ENCODE data around the gene NCOA6.

NCOA6 gene

GRCh38 chr20:34754611-34755010, 70.8 kb downstream of the NCOA6 start:
- Histone ChIP-seq H3K27me3 (ENCODE audit: insufficient read depth, insufficient read length) (no peaks in the 10 kb centered on the region), H3K9ac (ENCODE audit: insufficient read length, low read depth) (no peak overlapping the region), H3K4me1 (ENCODE audit: insufficient read depth, insufficient read length) (no peaks in the 10 kb centered on the region), H3K4me3 (ENCODE audit: insufficient read length, low read depth) (no peak overlapping the region), H3K36me3 (ENCODE audit: insufficient read depth, insufficient read length, low read length) (peaks cover 66% of the 10 kb centered on the region), H3K9me3 (ENCODE audit: insufficient read depth, low read length) (no peaks in the 10 kb centered on the region)
- TF ChIP-seq SUZ12 (IDR thresholded peaks at IDR 0.05; ENCODE audit: extremely low read depth, insufficient read depth, insufficient read length) (no peak), ZNF274 (IDR thresholded peaks at IDR 0.05; ENCODE audit: low read depth, low read length) (no peak), YY1 (IDR thresholded peaks at IDR 0.05; ENCODE audit: insufficient read depth, insufficient read length) (no peak)
- DNase-seq (ENCODE audit: low read depth, low spot score) = no peak

GRCh38 chr20:34753706-34754461, 71.6 kb downstream of the NCOA6 start:
- no peak overlapping the region for H3K4me3 ChIP-seq (ENCODE audit: insufficient read length, low read depth)
- no peaks in the 10 kb centered on the region for H3K4me1 ChIP-seq (ENCODE audit: insufficient read depth, insufficient read length)
- no peak overlapping the region for H3K9ac ChIP-seq (ENCODE audit: insufficient read length, low read depth)
- H3K9me3 ChIP-seq (ENCODE audit: insufficient read depth, low read length) = no peaks in the 10 kb centered on the region
- TF ChIP-seq SUZ12 (IDR thresholded peaks at IDR 0.05; ENCODE audit: extremely low read depth, insufficient read depth, insufficient read length) (no peak), ZNF274 (IDR thresholded peaks at IDR 0.05; ENCODE audit: low read depth, low read length) (no peak), YY1 (IDR thresholded peaks at IDR 0.05; ENCODE audit: insufficient read depth, insufficient read length) (no peak)
- no peaks in the 10 kb centered on the region for H3K27me3 ChIP-seq (ENCODE audit: insufficient read depth, insufficient read length)
- DNase-seq (ENCODE audit: low read depth, low spot score) = no peak
- peaks cover 65% of the 10 kb centered on the region for H3K36me3 ChIP-seq (ENCODE audit: insufficient read depth, insufficient read length, low read length)

GRCh38 chr20:34751453-34751852, 74.0 kb downstream of the NCOA6 start:
- Histone ChIP-seq H3K9ac (ENCODE audit: insufficient read length, low read depth) (no peak overlapping the region), H3K9me3 (ENCODE audit: insufficient read depth, low read length) (no peaks in the 10 kb centered on the region), H3K27me3 (ENCODE audit: insufficient read depth, insufficient read length) (no peaks in the 10 kb centered on the region), H3K4me3 (ENCODE audit: insufficient read length, low read depth) (no peak overlapping the region), H3K36me3 (ENCODE audit: insufficient read depth, insufficient read length, low read length) (peaks cover 52% of the 10 kb centered on the region), H3K4me1 (ENCODE audit: insufficient read depth, insufficient read length) (no peaks in the 10 kb centered on the region)
- TF ChIP-seq SUZ12 (IDR thresholded peaks at IDR 0.05; ENCODE audit: extremely low read depth, insufficient read depth, insufficient read length) = no peak
- TF ChIP-seq YY1 (IDR thresholded peaks at IDR 0.05; ENCODE audit: insufficient read depth, insufficient read length) = no peak
- TF ChIP-seq ZNF274 (IDR thresholded peaks at IDR 0.05; ENCODE audit: low read depth, low read length) = no peak
- no peak for DNase-seq (ENCODE audit: low read depth, low spot score)

- Histone ChIP-seq H3K27me3 (ENCODE audit: insufficient read depth, insufficient read length) (no peaks in the 10 kb centered on the region), H3K9ac (ENCODE audit: insufficient read length, low read depth) (no peak overlapping the region), H3K36me3 (ENCODE audit: insufficient read depth, insufficient read length, low read length) (peaks cover 56% of the 10 kb centered on the region), H3K9me3 (ENCODE audit: insufficient read depth, low read length) (no peaks in the 10 kb centered on the region), H3K4me1 (ENCODE audit: insufficient read depth, insufficient read length) (no peaks in the 10 kb centered on the region), H3K4me3 (ENCODE audit: insufficient read length, low read depth) (no peak overlapping the region)
- TF ChIP-seq YY1 (IDR thresholded peaks at IDR 0.05; ENCODE audit: insufficient read depth, insufficient read length) = no peak
- TF ChIP-seq ZNF274 (IDR thresholded peaks at IDR 0.05; ENCODE audit: low read depth, low read length) = no peak
- TF ChIP-seq SUZ12 (IDR thresholded peaks at IDR 0.05; ENCODE audit: extremely low read depth, insufficient read depth, insufficient read length) = no peak
- no peak for DNase-seq (ENCODE audit: low read depth, low spot score)
These were observed 75.0 kb downstream of the NCOA6 start for GRCh38 chr20:34750484-34750883.

- Histone ChIP-seq H3K9me3 (ENCODE audit: insufficient read depth, low read length) (no peaks in the 10 kb centered on the region), H3K36me3 (ENCODE audit: insufficient read depth, insufficient read length, low read length) (peaks cover 61% of the 10 kb centered on the region), H3K27me3 (ENCODE audit: insufficient read depth, insufficient read length) (no peaks in the 10 kb centered on the region), H3K9ac (ENCODE audit: insufficient read length, low read depth) (no peak overlapping the region), H3K4me3 (ENCODE audit: insufficient read length, low read depth) (no peak overlapping the region), H3K4me1 (ENCODE audit: insufficient read depth, insufficient read length) (no peaks in the 10 kb centered on the region)
- TF ChIP-seq ZNF274 (IDR thresholded peaks at IDR 0.05; ENCODE audit: low read depth, low read length) = no peak
- TF ChIP-seq YY1 (IDR thresholded peaks at IDR 0.05; ENCODE audit: insufficient read depth, insufficient read length) = no peak
- no peak for TF ChIP-seq SUZ12 (IDR thresholded peaks at IDR 0.05; ENCODE audit: extremely low read depth, insufficient read depth, insufficient read length)
- DNase-seq (ENCODE audit: low read depth, low spot score) = no peak
These were observed 76.7 kb downstream of the NCOA6 start for GRCh38 chr20:34748709-34749108.

- peaks cover 67% of the 10 kb centered on the region for H3K36me3 ChIP-seq (ENCODE audit: insufficient read depth, insufficient read length, low read length)
- no peak overlapping the region for H3K9ac ChIP-seq (ENCODE audit: insufficient read length, low read depth)
- H3K27me3 ChIP-seq (ENCODE audit: insufficient read depth, insufficient read length) = no peaks in the 10 kb centered on the region
- H3K9me3 ChIP-seq (ENCODE audit: insufficient read depth, low read length) = no peaks in the 10 kb centered on the region
- no peak for DNase-seq (ENCODE audit: low read depth, low spot score)
- H3K4me1 ChIP-seq (ENCODE audit: insufficient read depth, insufficient read length) = no peaks in the 10 kb centered on the region
- TF ChIP-seq ZNF274 (IDR thresholded peaks at IDR 0.05; ENCODE audit: low read depth, low read length) = no peak
- no peak for TF ChIP-seq SUZ12 (IDR thresholded peaks at IDR 0.05; ENCODE audit: extremely low read depth, insufficient read depth, insufficient read length)
- TF ChIP-seq YY1 (IDR thresholded peaks at IDR 0.05; ENCODE audit: insufficient read depth, insufficient read length) = no peak
- no peak overlapping the region for H3K4me3 ChIP-seq (ENCODE audit: insufficient read length, low read depth)
These were observed 78.0 kb downstream of the NCOA6 start for GRCh38 chr20:34747479-34747878.

- DNase-seq (ENCODE audit: low read depth, low spot score) = no peak
- no peaks in the 10 kb centered on the region for H3K9me3 ChIP-seq (ENCODE audit: insufficient read depth, low read length)
- no peaks in the 10 kb centered on the region for H3K27me3 ChIP-seq (ENCODE audit: insufficient read depth, insufficient read length)
- no peak for TF ChIP-seq ZNF274 (IDR thresholded peaks at IDR 0.05; ENCODE audit: low read depth, low read length)
- no peak for TF ChIP-seq SUZ12 (IDR thresholded peaks at IDR 0.05; ENCODE audit: extremely low read depth, insufficient read depth, insufficient read length)
- H3K9ac ChIP-seq (ENCODE audit: insufficient read length, low read depth) = no peak overlapping the region
- H3K4me3 ChIP-seq (ENCODE audit: insufficient read length, low read depth) = no peak overlapping the region
- H3K4me1 ChIP-seq (ENCODE audit: insufficient read depth, insufficient read length) = no peaks in the 10 kb centered on the region
- peaks cover 70% of the 10 kb centered on the region for H3K36me3 ChIP-seq (ENCODE audit: insufficient read depth, insufficient read length, low read length)
These were observed 78.8 kb downstream of the NCOA6 start for GRCh38 chr20:34746674-34747073.
